Renal cortical epithelial cell (primary cell): Measurements from ENCODE around the gene KCTD11. TPM values are rescaled to one million over a fixed set of nuclear protein-coding genes. Genes with fewer than 3 reads are reported as not detected.

ENCODE experiments used
- DNase-seq: peaks from one replicate; pipeline ENCODE4 v3.0.0-alpha.2; 2011; ENCODE audit warnings: low read depth
- total RNA-seq: library from RNA; depleted of rRNA; stranded (reverse); fragments of >200 nt; gene quantifications from 2 replicates; pipeline ENCODE4 v1.2.3, GENCODE V29; 2014

Gene KCTD11
- total RNA-seq = 10.4 and 13.7 TPM in 2 replicates

GRCh38 chr17:7351665-7352502 is at the start of gene KCTD11:
Gene KCTD11 (plus strand): TSS chr17:7352162.
- peak; percentile 70 for DNase-seq

DNA sequence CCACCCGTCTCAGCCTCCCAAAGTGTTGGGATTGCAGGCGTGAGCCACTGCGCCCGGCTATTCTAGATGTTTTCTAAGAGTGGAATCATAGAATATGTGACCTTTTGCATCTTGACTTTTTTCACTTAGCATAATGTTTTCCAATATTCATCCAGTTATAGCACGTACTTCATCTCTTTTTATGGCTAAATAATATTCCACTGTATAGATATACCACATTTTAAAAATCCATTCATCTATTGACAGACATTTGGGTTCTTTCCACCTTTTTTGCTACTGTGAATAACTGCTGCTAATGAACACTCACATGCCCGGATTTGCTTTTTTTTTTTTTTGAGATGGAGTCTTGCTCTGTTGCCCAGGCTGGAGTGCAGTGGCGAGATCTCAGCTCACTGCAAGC is 47.8 kb upstream of the KCTD11 start:
- DNase-seq = no peak

- DNase-seq = peak; percentile 100
These were observed 44.9 kb upstream of the KCTD11 start, which contains the start of gene EIF5A for GRCh38 chr17:7306911-7307685. Gene EIF5A (plus strand): TSS chr17:7307628. CDS start chr17:7309636, 2,008 bp downstream.

- DNase-seq = no peak
These were observed 44.0 kb upstream of the KCTD11 start for GRCh38 chr17:7307686-7308624.

- peak; percentile 72 for DNase-seq
These were observed 43.1 kb upstream of the KCTD11 start for GRCh38 chr17:7308625-7309433.

- no peak for DNase-seq
These were observed 42.3 kb upstream of the KCTD11 start for GRCh38 chr17:7309628-7310027.

DNA sequence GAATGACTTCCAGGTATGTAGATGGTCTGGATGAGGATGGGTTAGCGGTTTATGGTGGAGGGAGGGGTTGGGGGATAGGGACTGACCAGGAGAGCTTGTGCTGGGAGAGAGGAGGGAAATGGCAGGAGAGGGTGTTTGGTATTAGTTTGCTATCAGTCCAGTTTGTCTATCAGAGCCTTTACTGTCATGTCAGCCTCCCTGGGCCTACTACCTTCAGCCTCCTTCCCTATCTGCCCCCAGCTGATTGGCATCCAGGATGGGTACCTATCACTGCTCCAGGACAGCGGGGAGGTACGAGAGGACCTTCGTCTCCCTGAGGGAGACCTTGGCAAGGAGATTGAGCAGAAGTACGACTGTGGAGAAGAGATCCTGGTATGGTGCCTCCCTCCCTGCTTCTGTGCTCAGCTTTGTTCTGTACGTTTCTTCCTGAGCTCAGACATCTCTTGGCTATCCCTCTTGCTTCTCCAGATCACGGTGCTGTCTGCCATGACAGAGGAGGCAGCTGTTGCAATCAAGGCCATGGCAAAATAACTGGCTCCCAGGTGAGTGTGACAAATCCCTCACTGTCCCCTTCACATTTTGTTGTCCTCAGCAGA is 40.8 kb upstream of the KCTD11 start:
- no peak for DNase-seq

GRCh38 chr17:7312432-7313087 is 39.4 kb upstream of the KCTD11 start:
- no peak for DNase-seq

GRCh38 chr17:7313088-7313889 is 38.7 kb upstream of the KCTD11 start:
- no peak for DNase-seq

DNA sequence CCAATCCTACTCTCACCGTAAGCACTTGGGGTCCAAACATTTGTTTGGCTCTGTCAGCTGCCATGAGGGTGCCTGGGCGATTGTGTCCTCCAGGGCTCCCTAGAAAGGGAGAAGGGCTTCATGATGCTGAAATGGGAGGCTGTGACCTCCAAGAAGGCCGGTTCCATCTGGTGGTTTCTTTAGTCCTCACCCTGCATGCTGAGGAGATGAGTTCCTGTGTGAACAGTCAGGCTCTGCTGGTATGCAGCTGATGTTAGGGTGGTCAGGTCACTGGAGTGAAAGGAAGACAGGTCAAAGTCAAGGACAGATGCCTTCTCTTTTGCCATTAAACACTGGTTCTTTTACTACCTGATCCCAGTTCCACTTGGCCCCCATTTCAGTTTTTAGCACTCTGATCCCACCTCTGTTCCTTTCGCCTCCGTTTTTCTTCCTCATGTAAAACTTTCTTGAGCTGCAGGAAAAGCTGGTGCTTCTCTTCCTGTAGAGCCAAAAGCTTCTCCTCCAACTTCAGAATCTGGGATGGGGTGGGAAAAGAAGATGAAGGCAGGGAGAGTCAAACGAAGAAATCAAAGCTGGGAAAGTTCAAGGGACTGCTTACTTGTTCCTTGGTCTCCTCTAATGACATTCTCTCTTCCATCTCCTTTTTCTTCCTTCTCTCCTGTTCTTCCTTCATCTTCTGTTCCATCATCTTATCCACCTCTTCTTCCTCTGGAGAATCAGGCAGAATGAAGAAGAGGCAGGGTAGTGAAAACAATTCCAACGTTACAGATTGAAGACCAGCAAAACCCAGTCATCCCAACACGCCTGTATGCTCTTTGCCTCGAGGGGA is 37.9 kb upstream of the KCTD11 start:
- no peak for DNase-seq

DNA sequence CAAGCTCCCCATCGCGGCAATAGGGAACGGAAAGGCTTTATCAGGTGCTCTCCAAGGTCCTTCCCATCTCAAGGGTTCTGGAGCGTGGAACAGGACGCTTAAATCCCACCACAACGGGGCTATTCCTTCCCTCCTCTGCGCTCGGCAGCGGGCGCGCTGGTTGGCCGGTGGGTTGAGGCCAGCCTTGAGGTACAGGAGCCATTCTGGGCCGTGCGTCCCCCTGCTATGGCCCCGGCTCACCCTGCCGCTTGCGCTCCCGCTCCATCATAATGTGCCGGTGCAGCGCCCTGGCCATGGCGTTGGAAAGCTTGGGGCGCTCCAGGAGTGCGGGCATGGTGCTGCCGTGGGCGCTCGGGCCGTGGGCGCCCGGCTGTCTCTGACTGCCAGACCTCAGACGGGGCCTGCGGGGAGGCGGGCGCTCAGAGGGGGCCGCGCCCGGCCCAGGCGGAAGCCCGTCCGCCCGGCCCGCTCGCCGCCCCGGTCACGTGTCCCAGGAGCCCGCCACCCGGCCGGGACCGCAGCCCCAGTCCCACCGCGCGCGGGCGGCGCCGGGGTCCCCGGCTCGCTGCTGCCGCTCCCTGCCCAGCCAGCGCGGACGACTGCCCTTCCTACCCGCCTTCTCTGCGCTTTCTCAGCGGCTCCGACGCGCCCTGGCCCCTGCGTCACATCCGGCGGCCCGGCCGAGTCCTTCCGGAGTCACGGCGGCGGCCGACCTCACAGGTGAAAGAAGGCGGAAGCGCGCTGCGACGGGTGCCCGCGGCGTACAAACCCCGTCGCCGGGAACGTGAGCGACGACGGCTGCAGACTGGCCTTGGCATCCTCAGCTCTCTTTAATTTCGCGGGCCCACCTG is 37.0 kb upstream of the KCTD11 start, which contains the start of gene GPS2:
TSS of gene GPS2 (minus strand) at position 642 of the 851 bp plus-strand sequence. CDS start at position 334, 308 bp downstream.
- peak; percentile 51 for DNase-seq

DNA sequence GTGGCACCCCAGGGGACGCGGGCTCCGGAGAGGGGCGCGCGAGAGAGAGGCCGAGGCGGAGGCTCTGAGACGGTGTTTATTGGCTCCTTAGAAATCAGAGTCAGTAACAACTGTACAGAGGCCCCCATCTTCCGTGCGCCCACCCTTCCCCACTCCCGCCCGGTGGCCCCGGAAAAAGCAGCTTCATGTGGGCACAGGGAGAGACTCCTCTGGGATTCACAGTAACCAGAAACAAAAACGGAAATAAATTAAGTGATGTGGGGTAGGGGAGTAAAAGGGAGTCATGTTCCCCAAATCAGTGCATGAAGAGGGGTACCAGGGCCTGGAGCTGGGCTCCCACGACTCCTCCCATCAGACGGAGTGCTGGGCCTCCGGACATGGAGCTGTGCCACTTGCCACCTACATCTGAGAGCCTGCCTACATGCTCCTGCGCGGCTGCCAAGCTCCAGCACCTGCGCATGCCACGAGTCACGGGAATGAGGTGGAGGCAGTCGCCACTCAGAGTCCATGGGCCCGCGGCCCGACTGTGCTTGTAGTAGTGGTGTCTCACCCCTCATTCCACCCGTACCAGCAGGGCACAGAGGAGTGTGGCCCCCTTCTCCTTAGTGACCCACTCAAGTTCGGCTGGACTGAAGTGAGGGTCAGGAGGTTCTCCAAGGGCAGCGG is 36.3 kb upstream of the KCTD11 start:
- DNase-seq = no peak

GRCh38 chr17:7317161-7317803 is 34.7 kb upstream of the KCTD11 start:
- no peak for DNase-seq

DNA sequence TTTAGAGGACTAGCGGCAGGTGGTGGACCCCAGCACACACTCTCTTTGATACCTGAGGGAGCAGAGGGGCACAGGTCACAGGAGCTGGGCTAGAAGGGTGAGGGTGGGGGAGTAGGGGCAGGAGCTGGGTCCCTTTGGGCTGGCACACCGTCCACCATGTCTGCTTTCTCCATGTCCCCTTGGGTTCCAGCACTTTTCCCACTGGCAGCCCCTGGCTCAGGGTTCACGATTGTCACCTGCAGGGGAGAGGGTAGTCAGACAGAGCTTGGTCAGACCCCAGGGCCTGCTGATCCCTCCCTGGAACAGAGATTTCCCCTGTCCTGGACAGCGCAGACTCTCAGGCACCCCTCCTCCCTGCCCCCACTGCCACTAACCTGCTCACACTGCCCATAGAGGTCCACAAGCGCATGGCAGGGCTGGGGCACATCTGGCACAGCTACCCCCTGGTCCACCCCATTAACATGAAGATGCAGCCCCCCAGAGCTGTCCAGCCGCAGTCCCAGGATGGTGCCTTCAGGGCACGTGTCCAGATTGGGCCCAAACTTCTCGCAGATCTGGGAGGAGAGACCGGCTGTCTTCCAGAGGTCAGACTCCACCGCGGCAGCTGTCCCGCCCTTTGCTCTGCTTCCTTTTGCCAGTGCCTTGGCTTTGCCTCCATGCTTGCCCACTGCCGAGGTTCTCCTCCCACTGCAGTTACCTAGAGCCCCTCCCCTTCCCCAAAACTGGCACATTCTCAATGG is 33.7 kb upstream of the KCTD11 start:
- no peak for DNase-seq

DNA sequence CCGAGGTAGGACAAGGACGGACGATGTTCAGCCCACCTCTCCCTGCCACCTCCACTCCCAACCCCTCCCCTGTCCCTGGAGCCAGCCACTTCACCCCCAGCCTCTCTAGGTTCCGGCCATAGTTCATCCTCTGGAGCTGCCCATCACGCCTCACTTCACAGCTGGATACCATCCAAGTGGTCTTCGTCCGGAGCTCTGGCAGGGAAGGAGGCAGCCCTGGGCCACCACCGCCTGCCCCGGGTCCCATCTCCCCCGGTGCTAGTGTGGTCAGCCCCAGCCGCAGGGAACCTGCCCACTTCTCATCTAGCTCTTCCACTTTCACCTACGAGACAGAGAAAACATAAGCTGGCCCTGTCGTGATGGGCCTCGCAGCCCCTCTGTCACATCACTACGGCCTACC is 30.5 kb upstream of the KCTD11 start:
- no peak for DNase-seq
